NCI-H2196 (cell line): ENCODE measurements around the gene SGIP1.

Experiments used
- DNase-seq: peaks from one replicate; lab custom pipeline; 2025; ENCODE audit not compliant: unreplicated experiment; lab: John Stamatoyannopoulos, UW

SGIP1 gene

DNA sequence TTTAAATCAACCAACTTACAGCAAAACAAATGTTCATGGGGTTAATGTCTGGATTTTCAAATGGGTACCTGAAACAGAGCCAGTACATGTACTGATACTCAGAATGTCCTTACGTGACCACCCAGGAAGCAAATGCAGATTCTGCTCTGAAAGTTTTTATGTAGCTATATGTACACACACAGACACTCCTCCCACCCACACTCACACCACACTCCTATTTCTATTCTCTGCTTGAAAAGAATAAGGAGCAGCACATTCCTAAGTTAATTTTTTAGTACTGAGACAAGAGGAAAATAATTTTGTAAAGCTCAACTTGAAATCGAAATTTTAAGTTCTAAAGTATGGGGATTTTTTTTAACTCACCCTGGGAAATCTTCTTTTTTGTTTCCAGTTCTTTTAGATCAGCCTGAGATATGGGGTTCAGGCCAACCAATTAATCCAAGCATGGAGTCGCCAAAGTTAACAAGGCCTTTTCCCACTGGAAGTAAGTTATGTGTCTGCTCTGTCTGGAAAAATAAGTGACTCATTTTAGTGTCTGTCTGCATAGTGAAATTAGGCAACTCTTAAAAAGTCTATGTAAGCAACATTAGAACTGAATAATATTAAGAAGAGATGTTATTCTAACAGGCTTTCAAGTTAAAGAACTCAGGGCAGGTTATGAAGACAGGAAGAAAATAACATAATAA lies 142.8 kb downstream of the SGIP1 start:
- DNase-seq, result no peak

DNA sequence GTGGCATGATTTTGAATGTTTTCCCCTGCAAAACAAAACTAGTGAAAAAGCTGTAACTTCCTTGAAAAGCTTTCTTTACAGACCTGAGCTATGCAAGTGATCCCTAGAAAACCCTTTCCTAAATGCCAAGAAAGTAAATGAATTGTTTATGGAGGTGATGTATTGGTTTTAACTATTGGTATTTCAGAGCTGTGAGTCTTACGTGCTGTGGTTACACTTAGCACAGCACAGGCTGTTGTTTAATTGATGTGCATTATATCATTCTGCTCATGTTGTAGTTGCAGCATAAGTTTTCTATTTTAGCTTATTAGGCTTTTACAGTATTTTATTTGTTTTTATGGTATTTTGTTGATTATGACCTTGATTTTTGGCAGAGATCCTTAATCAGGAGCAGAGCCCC lies 144.2 kb downstream of the SGIP1 start:
- DNase-seq, result no peak

DNA sequence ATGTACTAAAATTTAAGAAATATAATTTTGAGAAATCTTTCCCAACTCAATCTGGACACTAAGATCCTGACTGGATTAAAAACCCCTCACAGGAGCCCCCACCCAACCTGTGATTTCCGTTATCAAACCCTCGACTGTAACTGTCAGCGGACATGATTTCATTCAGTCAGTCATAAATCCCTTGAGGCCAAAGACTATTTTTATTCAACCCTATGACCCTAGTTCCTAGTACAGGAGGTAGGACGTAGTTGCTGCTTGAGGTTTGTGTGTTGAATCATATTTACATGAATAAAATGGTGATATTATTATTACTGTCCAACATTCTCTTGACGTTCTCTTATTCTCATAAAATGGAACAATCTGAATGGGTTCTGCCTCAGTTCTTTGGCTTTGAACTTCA lies 145.2 kb downstream of the SGIP1 start:
- no peak for DNase-seq

DNA sequence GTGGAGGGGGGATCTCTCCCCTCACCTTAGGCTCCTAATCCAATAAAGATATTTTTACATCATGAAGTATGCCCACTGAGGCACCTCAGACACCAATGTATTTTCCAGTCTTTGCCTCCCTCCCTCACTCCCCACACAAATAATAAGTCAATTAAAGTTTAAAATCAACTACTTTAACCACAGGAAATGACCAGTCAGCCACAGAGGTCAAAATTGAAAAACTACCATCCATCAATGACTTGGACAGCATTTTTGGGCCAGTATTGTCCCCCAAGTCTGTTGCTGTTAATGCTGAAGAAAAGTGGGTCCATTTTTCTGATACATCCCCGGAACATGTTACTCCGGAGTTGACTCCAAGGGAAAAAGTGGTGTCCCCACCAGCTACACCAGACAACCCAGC lies 147.7 kb downstream of the SGIP1 start:
- no peak for DNase-seq

DNA sequence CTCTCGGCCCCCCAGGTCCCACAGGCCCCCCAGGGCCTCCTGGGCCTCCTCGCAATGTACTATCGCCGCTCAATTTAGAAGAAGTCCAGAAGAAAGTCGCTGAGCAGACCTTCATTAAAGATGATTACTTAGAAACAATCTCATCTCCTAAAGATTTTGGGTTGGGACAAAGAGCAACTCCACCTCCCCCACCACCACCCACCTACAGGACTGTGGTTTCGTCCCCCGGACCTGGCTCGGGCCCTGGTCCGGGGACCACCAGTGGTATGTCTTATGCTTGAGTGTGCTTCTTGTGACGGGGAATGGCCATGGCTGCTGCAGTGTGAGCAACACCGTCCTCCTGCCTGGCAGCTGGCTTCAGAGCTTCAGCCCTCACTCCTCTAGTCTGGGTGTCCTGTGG lies 148.2 kb downstream of the SGIP1 start:
- DNase-seq, result no peak

DNA sequence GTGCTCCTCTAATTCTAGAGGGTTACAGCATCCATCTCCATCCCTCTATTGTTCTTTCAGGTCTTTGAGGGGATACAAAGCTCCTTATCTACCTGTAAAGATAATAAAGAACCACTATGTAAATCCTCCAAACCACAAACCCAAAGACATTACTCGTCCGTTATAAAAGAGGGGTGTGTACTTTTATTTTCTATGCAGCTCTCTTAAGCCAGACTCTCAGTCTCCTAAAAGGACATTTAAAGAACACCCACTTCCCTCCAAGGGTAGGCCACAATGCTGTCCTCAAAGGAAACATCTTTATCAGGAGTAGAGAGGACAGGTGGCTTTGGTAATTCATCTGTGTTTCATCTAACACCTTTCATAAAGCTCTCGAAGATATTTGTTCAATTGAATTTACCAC lies 150.4 kb downstream of the SGIP1 start:
- no peak for DNase-seq

DNA sequence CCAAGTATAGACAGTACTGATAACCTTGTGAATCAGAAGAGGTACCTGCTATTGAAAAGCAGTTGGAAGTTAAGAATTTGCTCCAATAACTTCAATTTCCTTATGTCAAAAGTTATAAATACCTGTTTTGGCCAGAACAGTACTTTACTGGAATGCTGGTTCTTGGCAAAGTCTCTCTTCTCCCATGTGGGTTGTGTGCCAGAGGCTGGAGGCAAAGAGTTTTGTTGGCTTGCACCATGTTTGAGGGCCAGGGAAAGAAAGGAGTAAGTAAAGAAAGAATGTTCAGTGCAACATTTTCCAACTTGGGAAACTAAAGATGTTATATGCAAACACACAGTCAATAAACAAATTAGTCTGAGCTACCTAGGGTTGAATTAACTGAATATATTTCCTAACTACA lies 151.3 kb downstream of the SGIP1 start:
- no peak for DNase-seq

DNA sequence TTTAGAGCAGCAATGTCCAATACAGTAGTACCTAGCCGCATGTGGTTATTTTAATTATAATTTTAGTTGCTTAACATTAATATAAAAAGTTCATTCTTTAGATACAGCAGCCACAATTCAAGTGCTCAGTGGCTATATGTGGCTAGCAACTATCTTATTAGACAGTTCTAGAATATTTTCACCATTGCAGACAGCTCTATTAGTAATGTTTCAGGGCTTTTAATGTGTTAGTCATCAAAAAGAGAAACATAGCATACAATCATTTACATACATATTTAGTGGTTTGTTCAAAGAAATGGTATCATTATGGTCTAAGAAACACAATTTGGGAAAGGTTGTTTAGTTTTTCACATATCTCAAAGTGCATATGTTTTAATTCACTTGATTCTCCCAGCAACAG lies 151.7 kb downstream of the SGIP1 start:
- DNase-seq, result no peak

DNA sequence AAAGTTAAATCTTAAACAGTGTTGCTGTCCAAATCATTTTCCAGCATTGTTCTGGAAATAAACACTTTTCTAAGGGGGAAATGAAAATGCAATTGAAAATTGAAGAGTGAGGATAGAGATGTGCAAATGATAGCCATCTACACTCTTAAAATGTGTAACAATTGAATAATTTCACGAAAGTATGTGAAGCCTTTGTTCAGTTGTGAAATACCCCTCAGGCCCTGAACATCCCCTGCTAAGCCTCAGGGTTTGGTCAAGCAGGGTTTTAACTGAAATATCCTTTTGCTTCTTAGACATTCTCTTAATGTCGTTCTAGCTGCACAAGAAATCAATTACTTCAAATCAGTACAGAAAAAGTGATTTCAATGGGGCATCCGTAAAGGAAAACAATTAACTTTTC lies 152.5 kb downstream of the SGIP1 start:
- no peak for DNase-seq

DNA sequence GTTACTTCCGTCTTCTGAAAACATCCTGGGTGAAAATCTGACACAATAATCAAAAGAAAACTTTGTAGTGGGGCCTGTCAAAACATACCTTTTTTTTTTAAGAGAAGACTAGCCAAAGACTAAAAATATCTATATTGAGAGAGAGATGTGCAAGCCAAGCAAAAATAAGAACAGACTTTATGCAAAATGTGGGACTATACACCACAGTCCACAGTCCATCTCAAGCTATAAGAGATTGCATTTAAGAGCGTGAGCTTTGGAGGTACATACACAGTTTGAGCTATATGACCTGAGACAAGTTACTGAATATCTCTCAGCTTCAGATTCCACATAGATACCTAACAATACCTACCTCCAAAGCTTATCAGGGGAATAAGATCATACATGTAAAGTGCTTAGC lies 153.4 kb downstream of the SGIP1 start:
- no peak for DNase-seq

DNA sequence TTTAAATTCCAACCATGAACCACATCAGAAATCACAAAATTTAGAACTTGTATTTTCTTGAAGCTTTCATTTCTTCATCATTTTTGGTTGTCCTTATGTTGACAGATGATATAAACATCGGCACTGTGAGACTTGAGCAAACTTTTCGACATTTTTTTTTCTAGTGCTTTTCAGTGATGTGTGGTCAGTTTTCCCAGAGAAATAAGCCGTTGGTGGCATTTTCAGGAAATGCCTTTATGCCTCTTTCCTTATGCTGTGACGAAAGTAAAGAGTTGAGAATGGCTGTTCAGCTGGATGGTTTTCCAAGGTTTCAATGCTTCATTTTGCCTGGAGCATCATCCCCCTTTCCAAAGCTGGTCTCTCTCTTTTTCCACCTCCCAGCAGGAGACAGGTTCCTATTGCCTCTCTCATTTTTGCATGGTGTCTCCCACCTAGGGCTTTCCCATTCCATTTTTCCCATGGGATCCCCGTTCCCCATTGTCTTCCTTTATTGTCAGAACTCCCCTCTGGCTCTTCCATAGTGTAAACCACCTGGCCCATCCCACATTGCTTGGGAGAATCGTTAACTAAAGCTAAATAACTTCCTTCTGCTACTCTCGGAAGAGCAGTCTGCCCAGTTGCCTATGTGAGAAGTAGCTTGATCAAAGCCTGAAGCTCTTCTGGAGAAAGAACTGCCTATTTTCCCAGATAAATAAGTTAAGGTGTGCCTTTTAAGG lies 156.9 kb downstream of the SGIP1 start:
- DNase-seq, result no peak

DNA sequence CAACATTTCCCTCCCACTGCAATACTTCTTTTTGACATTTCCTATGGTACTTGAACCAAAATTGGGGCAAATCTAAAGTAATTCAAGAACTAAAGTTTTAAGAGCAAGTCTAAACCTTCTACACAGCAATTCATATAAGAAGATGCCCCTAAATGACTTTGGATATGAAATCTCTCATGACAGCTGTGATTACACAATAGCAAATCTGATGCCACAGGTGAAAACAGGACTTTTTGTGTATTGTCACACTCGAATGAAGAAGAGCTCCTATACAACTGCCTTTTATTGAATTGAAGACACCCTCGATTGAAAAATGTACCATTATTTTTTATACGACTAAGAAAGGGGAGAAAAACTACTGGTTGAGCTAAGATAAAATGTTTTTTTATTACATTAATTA lies 158.7 kb downstream of the SGIP1 start:
- DNase-seq, result no peak

DNA sequence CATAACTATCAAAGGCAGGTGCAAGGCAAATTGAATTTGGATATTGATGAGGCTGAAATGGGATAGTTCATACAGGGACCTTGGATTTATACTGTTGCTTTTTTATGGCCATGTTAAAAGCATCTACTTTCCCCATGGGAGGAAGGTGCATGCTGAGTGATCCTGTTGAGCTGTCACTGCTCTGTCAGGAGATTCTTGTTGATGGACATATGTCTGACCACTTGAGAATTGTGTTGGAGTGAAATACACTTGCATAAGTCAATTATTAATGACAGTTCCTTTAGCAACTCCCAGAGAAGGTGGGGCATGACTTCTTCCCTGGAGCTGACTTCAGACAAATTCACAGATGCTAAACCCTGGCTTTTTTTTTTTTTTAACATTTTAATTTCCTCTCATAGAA lies 159.9 kb downstream of the SGIP1 start:
- no peak for DNase-seq

DNA sequence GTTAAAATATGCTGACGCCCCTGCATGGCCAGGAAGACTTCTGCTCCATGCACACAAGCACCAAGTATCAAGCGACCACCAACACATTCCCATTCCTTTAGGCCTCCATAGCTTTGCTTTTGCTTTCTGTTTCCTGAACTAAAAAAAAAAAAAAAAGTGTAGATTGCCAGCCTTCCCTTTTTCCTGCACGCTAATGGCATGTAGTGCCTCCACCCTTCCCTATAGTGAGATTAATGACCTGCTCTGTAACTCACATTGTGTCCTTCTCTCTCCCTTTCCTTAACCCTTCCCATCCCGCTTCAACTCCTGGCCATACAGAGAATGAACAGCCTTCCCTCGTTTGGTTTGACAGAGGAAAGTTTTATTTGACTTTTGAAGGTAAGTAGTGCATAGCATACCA lies 161.2 kb downstream of the SGIP1 start:
- no peak for DNase-seq

DNA sequence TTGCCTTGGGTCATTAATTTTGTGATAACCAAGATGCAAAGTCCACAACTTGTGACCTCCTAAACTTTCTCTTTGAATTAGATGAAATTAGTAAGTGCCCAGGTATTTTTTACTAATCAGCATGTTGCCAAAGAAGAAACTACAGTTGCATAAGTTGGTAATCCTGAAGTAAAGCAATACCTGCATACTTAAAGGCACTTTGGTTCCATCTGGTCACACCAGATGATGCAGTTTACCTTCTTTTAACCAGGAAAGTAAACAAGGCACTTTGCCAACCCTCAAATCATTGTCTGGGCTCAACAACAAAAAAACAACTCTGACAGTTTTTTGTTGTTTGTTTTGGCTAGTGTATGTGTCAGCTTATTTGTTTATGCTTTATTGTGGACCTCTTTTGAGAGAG lies 162.8 kb downstream of the SGIP1 start:
- DNase-seq, result no peak

DNA sequence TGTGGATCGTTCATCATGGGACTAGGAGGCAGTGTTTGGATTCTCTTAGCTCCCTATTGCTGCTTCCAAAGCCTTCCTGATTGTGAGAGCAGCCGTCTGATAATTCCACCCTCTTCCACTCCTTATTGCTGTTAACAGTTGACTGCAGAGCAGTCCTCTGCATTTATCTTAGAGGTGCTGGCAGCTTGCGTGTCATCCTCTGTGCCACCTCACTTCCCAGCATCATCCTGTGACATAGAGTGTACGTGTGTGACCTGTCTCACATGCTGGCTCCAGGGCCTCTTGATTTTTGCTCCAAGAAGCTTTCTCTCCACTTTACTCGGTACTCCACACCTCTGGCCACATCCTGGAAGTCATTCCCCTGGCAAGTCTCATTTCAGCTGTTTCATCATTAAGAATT lies 165.3 kb downstream of the SGIP1 start:
- DNase-seq, result no peak

DNA sequence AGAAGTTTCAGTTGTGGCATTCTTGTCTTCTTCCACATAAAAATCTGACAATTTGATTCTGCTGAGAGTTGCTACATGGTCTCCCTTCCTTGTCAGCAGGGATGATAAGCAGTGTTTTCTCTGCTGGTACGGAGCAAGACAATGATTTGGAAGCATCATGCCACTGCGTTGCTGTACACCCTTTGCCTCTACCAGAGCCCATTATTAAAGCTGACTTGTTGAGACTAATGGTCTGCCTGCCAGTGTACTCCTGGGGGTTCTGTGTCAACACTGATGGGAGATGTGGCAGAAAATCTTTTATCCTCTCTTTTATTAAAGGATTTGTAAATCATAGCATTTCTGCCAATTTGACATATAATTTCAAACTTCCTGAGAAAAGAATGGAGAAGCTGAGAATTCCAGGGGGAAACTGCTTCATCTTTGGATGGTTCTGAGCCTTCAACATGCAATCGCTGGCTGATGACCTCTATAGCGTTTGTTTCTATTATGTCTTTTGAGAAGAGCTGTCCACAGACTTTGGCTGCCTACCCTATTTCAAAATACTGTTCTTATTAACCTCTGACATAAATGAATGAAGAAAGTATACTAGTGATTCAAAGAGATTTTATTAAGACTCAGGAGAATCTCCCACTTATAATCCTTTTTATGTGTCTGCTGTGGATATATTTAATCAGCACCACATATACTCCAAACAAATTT lies 170.4 kb downstream of the SGIP1 start:
- no peak for DNase-seq

DNA sequence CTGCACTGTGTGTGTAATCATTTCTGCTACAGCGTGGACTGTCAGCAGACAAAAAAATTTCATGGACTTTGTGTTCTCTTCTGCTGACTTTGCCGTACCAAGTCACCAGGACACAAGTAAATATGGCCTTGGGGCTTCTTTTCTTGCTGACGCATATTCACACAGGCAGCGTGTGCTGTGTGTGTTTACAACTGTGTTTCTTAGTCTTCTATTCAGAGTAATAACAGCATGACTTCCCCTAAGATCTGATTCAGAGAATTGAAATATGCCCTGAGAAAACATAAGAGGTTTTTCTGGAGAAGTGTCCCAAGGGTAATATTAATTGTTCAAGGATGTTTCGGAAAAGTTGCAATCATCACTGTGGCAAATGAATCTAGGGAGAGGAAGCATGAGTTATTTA lies 171.2 kb downstream of the SGIP1 start:
- no peak for DNase-seq

DNA sequence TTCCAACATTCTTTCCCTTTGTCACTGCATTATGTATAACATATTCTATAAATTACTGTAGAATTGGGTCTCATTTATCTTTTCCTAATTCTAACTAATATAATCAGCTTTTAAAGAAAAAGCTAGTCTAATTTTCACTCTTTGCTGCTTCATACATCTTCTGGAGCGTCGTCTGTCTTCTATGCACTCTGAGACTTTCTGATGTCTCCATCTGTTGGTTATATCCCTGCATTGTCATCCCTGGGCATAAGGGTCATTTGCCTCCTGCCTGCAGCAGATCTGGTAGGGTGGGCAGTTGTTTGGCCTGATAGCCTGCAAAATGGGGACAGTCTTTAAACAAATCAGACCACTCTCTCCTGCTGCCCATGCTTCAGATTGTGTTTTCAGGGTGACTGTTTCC lies 177.5 kb downstream of the SGIP1 start:
- no peak for DNase-seq

DNA sequence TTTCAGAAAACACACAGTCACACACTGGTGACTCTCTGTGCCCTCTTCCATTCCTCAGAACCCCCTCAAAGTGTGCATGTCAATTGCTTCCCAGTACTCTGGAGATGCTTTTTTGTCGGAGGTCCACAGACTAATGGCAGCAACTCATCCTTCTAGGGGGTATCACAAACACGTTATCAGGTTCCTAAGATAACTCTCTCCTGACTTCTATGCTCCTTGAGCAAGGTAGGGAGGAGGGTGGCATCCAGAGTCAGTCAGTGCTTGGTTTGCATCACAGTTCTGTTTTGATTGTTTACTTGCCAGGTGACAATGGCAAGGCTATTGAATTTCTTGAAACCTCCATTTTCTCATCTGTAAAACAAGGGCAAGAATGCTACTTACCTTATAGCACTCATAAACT lies 178.9 kb downstream of the SGIP1 start:
- no peak for DNase-seq

DNA sequence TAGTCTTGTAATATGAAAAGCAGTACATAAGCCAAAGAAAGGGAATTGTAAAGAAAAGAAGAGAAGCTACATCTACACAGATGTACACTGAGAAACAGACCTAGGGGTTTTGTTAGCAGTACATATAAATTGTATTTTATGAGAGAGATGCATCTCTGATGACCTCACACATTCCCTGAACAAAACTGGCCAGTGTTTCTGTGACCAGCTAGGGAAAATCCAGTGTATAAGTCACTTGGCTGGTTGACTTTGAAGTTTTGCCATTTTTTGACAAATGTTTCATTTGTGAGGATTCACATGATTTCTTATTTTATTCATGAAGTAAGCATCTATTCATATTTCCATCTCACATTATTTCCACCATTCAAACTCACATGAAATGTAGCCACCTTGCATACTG lies 190.0 kb downstream of the SGIP1 start:
- DNase-seq, result no peak

DNA sequence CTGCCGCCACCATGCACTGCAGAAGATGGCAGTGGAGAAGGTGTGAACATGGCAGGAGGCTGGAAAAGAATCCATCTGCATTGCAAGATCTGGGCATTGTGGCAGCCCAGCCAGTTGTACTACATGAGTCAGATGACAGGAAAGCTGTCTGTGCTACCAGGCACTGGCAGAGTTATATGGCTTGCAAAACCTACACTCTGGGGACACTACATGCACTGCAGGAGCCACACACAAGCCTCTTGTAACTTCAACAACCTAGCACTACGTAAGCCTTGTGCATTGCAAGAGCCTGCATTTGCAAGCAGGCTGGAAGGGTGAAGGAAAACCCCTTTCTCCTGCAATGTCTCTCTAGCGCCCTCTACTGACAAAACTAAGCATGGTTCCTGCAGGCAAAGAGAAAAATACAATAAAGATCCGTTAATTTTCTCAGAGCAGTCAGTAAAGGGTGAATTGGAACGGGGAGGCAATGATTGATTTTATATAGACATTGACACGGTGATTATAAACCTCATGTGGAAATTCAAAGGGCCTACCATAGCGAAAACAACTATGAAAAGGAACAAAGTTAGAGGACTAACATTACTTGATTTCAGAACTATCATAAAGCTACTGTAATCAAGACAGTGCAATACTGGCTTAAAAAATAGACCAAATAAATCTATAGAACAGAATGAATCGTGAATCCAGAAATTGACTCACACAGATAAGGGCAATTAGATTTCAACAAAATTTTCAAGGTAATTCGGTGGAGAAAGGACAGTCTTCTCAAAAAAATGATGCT lies 192.1 kb downstream of the SGIP1 start:
- peak; percentile 77 for DNase-seq
